Cardiac fibroblast (primary cell): Measurements from ENCODE around the gene SNX12.

Source experiments
- DNase-seq, 2 donors: peaks; one replicate each; pipeline versions ENCODE4 v3.0.0 to v3.0.0-alpha.2; 2010; ENCODE audit warnings: low read depth in 2 of 2
- H3K4me3 ChIP-seq, 2 donors: replicated peaks in 1 of 2; 1 replicate in 1 of 2; 2 replicates in 1 of 2; pipeline ENCODE4 v1.5.1; 2011; ENCODE audit warnings: low read depth in 2 of 2, low read length in 2 of 2, mild to moderate bottlenecking in 2 of 2, moderate library complexity in 1 of 2
- CTCF ChIP-seq: IDR thresholded peaks from one replicate; pipeline ENCODE4 v1.5.1; 2011; ENCODE audit warnings: low read depth, mild to moderate bottlenecking, low read length, inconsistent platforms

SNX12 gene

DNA sequence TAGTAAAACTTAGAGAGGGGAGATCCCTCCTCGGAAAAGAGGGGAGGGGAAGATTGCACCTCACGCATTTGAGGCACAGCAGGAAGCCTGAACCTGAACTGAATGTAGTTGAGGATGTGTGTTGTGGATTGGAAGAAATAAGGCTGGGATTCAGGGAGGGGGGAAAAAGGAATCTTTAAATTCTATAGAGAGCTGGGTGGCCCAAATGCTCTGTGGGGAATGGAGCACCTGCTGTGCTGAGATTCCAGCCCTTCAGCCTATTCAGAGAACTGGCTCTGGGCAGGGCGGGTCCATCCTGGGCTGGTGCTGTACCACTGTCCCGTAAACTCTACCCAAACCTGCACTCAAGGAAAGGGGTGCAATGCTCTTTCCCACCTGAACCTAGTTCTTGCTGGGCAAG lies 31.6 kb upstream of the SNX12 start:
- H3K4me3 ChIP-seq, result no peak overlapping the region
- DNase-seq, result no peak
- TF ChIP-seq CTCF, result no peak

DNA sequence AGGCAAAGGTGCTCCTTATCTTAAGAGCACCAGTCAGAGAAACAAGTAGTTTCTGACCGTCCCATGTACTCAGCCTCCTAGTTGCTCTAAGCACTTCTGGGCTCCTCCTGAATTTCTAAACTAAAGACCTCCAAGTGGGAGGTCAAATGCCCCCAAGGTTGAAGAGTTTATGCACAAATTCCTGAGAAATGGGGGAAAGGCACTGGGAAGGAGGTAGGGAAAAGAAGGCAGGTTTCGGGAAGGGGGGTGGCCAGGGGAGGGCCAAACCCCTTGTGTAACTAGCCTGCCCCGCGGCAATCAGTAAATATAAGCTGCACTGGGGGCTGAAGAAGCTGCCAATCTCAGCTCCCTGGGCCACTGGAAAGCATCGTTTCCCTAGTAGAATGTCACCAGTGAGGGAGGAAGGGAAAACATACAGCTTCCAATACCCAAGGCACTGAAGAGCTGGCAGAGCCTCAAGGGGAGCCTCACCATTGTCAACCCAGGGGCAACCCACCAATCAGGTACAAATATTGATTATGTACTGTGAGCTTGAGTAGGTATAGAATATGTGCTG lies 30.9 kb upstream of the SNX12 start:
- no peak overlapping the region for H3K4me3 ChIP-seq

GRCh38 chrX:71098302-71098701 lies 30.2 kb upstream of the SNX12 start:
- TF ChIP-seq CTCF, result peak; percentile 40
- DNase-seq, result peak; percentile 45 to 63
- no peak overlapping the region for H3K4me3 ChIP-seq

More for the DNA sequence above, 30.9 kb upstream of the SNX12 start:
- DNase-seq, result no peak
- TF ChIP-seq CTCF, result no peak

DNA sequence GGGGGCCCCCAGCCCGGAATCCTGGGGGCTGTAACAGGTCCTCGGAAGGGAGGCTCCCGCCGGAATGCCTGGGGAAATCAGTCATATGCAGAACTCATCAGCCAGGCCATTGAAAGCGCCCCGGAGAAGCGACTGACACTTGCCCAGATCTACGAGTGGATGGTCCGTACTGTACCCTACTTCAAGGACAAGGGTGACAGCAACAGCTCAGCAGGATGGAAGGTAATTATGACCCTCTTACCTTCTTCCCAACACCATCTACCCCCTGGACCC lies 28.6 kb upstream of the SNX12 start:
- TF ChIP-seq CTCF, result no peak
- peak overlapping the region; percentile 57 to 61 for H3K4me3 ChIP-seq
- no peak for DNase-seq

DNA sequence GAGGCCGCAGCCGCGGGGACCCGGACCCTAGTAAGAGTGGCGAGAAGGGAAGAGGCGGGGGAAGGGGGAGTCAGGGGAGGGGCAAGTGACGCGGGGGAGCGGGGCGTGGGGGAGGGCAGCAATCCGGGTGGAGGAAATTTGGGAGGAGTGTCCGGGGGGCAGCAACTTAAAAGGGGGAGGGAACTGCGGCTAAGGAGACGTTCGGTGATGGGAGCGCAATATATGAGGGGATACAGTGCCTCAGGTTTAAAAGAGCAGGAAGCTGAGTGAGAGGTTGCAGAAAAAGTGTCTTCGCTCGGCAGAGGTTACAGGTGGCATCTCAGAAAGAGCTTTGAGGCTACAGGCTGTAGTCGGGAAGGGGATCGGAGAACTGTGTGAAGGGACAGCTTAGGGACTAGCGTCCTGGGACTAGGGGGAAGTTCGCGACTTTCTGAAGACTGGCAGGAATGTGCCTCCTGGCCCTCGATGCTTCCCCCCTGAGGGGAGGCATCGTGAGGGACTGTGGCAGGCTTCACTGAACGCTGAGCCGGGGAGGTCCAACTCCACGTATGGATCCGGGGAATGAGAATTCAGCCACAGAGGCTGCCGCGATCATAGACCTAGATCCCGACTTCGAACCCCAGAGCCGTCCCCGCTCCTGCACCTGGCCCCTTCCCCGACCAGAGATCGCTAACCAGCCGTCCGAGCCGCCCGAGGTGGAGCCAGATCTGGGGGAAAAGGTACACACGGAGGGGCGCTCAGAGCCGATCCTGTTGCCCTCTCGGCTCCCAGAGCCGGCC lies 28.0 kb upstream of the SNX12 start:
- no peak for TF ChIP-seq CTCF
- no peak for DNase-seq
- H3K4me3 ChIP-seq, result peak overlapping the region; percentile 57 to 61

GRCh38 chrX:71095555-71095980 lies 27.4 kb upstream of the SNX12 start, which contains the start of gene FOXO4:
TSS of gene FOXO4 (plus strand) at chrX:71095851. CDS start at chrX:71096529, 678 bp downstream.
- H3K4me3 ChIP-seq, result peak within 1 kb of the TSS; percentile 57 to 61
- no peak for TF ChIP-seq CTCF
- DNase-seq, result peak; percentile 83 to 91

DNA sequence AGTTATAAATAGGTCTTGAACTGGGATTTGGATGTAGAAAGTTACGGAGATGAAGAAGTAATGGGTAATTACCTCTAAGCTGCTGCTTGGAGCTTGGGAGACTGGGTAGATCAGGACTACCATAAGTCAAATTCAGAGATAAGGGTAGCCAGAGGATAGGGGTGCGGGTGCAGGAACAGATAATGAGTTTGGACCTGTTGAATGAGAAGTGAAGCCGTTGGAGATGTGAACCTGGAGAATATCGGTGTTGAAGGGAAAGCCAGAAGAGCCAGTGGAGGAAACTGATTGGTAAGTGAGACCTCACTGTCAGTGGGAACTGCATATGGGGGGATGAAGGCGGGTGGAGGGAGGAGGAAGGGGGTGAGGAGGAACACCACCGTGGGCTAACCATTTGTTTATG lies 26.9 kb upstream of the SNX12 start:
- no peak for TF ChIP-seq CTCF
- DNase-seq, result no peak
- peak overlapping the region; percentile 57 to 61 for H3K4me3 ChIP-seq
